SH-SY5Y (cell line): ENCODE measurements around the gene PWWP2B.

Source experiments
- GATA2 ChIP-seq: IDR thresholded peaks from 2 replicates; pipeline ENCODE4 v1.6.1; 2011; ENCODE audit warnings: mild to moderate bottlenecking, low read depth, low read length
- GATA3 ChIP-seq: IDR thresholded peaks from 2 replicates; pipeline ENCODE4 v1.6.1; 2011; ENCODE audit warnings: low read depth, mild to moderate bottlenecking, low read length, moderate library complexity

DNA sequence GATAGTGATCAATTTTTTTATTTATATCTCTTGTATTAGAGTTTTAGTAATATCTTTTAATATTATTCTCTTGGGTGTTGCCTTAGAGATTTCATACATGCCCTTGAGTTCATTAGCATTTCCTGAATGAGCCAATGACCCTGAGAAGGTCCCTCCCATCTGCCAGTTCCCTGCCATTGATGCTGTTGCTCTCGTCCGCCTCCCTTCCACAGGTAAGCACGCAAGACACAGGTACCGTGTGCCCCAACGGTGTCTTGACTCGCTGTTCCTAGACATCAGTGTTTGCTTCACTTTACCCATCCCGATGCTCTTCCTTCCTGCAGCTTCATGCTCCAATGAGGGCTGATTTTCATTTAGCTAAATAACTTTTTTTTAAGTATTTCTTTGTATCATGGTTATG lies 19.7 kb upstream of the PWWP2B start:
- TF ChIP-seq GATA3, result no peak
- no peak for TF ChIP-seq GATA2
